B cell (primary cell): ENCODE results near the gene PPP1R9A. TPM values are rescaled to one million over a fixed set of nuclear protein-coding genes. Genes with fewer than 3 reads are reported as not detected.

Source experiments
- ATAC-seq: fragments of 200-7000 bp; cut with Tn5 transposase; one replicate; pipeline ENCODE4 v1.10.0; 2021; ENCODE audit warnings: low read depth, mild to moderate bottlenecking, moderate number of reproducible peaks, moderate library complexity
- CTCF ChIA-PET: fragments of 350-600 bp; sonication (Branson Sonifier 250); formaldehyde crosslinking; loops from one replicate; lab custom pipeline; 2021; ENCODE audit warnings: antibody characterized with exemption, inconsistent platforms; lab: Charles Lee
- POLR2A ChIA-PET: fragments of 350-600 bp; sonication (Branson Sonifier 250); formaldehyde crosslinking; loops from one replicate; lab custom pipeline; 2021; ENCODE audit warnings: antibody characterized with exemption; lab: Charles Lee
- DNase-seq: peaks from one replicate; pipeline ENCODE4 v3.0.0; 2013
- H2AFZ ChIP-seq: 2 replicates; pipeline ENCODE4 v1.6.1; 2012; ENCODE audit warnings: mild to moderate bottlenecking, low read depth, low read length; ENCODE audit not compliant: insufficient read depth, poor library complexity, severe bottlenecking
- H3K27ac ChIP-seq, 2 donors: 1 replicate in 1 of 2; 2 replicates in 1 of 2; pipeline ENCODE4 v1.5.1; 2012 to 2013; ENCODE audit warnings: low read length in 2 of 2, mild to moderate bottlenecking in 2 of 2, moderate library complexity in 1 of 2
- H3K27me3 ChIP-seq, 4 experiments: fragments of 200-600 bp in 1 of 4; sonication (generic) in 1 of 4; replicated peaks in 1 of 4; 1 replicate in 2 of 4; 2 replicates in 2 of 4; pipeline versions ENCODE4 v1.6.1 to v1.7.0; 2013 to 2016; ENCODE audit warnings: low read length in 3 of 4, mild to moderate bottlenecking in 2 of 4, mixed read lengths in 1 of 4, moderate library complexity in 1 of 4; ENCODE audit not compliant: insufficient read depth in 4 of 4, control insufficient read depth in 3 of 4; ENCODE audit errors: control extremely low read depth in 1 of 4
- H3K36me3 ChIP-seq, 2 experiments: replicated peaks in 1 of 2; 1 replicate in 1 of 2; 2 replicates in 1 of 2; pipeline versions ENCODE4 v1.6.1 to v1.7.1; 2013; ENCODE audit warnings: low read length in 1 of 2; ENCODE audit not compliant: insufficient read depth in 2 of 2, control insufficient read depth in 1 of 2; ENCODE audit errors: control extremely low read depth in 1 of 2, extremely low read depth in 1 of 2
- H3K4me1 ChIP-seq, 2 donors: fragments of 200-600 bp in 1 of 2; sonication (generic) in 1 of 2; 1 replicate in 1 of 2; 2 replicates in 1 of 2; pipeline versions ENCODE4 v1.5.1 to v1.6.1; 2013 to 2017; ENCODE audit warnings: low read length in 2 of 2; ENCODE audit not compliant: control insufficient read depth in 2 of 2, insufficient read depth in 2 of 2
- H3K4me2 ChIP-seq: replicated peaks from 2 replicates; pipeline ENCODE3; 2012; ENCODE audit warnings: mild to moderate bottlenecking, low read depth, low read length; ENCODE audit not compliant: poor library complexity, severe bottlenecking
- H3K4me3 ChIP-seq, 5 experiments: fragments of 200-600 bp in 1 of 5; sonication (generic) in 1 of 5; 1 replicate in 3 of 5; 2 replicates in 2 of 5; pipeline versions ENCODE4 v1.5.1 to v1.7.0; 2011 to 2016; ENCODE audit warnings: low read length in 4 of 5, mild to moderate bottlenecking in 4 of 5, low read depth in 2 of 5, control low read depth in 1 of 5, moderate library complexity in 1 of 5; ENCODE audit not compliant: insufficient read depth in 1 of 5; ENCODE audit errors: control extremely low read depth in 1 of 5, extremely low read depth in 1 of 5
- H3K79me2 ChIP-seq: fragments of 200-600 bp; sonication (generic); one replicate; pipeline ENCODE4 v1.6.0; 2016; ENCODE audit warnings: low read length; ENCODE audit not compliant: control insufficient read depth, insufficient read depth
- H3K9ac ChIP-seq: fragments of 200-600 bp; sonication (generic); 2 replicates; pipeline ENCODE4 v1.6.1; 2017; ENCODE audit warnings: mild to moderate bottlenecking, low read length, moderate library complexity
- H3K9me3 ChIP-seq, 3 donors: one replicate each; pipeline versions ENCODE4 v1.6.1 to v1.7.1; 2013; ENCODE audit warnings: low read length in 2 of 3; ENCODE audit not compliant: control insufficient read depth in 2 of 3, insufficient read depth in 1 of 3; ENCODE audit errors: control extremely low read depth in 1 of 3
- H4K20me1 ChIP-seq: 2 replicates; pipeline ENCODE4 v1.6.0; 2012; ENCODE audit warnings: mild to moderate bottlenecking, low read length; ENCODE audit not compliant: insufficient read depth, control insufficient read depth, poor library complexity, severe bottlenecking
- H3K27ac Mint-ChIP-seq: one replicate; pipeline ENCODE4 v1.8.0; 2021; ENCODE audit warnings: mixed read lengths
- H3K27me3 Mint-ChIP-seq: one replicate; pipeline ENCODE4 v1.8.0; 2021; ENCODE audit warnings: mixed read lengths
- H3K4me1 Mint-ChIP-seq: one replicate; pipeline ENCODE4 v1.8.0; 2021; ENCODE audit warnings: mixed read lengths
- H3K4me3 Mint-ChIP-seq: one replicate; pipeline ENCODE4 v1.8.0; 2021; ENCODE audit warnings: mixed read lengths
- H3K9me3 Mint-ChIP-seq: one replicate; pipeline ENCODE4 v1.8.0; 2022; ENCODE audit warnings: mixed read lengths; ENCODE audit not compliant: insufficient read depth
- CTCF ChIP-seq: fragments of 200-600 bp; IDR thresholded peaks from one replicate; pipeline ENCODE4 v1.8.0; 2022; ENCODE audit warnings: antibody characterized with exemption, mild to moderate bottlenecking
- EZH2 ChIP-seq: IDR thresholded peaks from 2 replicates; pipeline ENCODE4 v1.6.1; 2012; ENCODE audit warnings: borderline replicate concordance, low read depth, mild to moderate bottlenecking, moderate library complexity, low read length; ENCODE audit not compliant: insufficient read depth, poor library complexity, severe bottlenecking
- WGBS: methylation state at CpG from one replicate; pipeline ENCODE4 v1.1.5; 2013; ENCODE audit warnings: missing lambda C conversion rate; ENCODE audit not compliant: insufficient coverage; 5-methylcytosine and 5-hydroxymethylcytosine counted together
- intact Hi-C: fragments of 100-400 bp; cut with micrococcal nuclease; formaldehyde crosslinking; loops from one replicate; pipeline ENCODE4 v1.10.0; 2022
- polyA plus RNA-seq: library from polyadenylated mRNA; depleted of rRNA; stranded (reverse); fragments of >200 nt; gene quantifications from 2 replicates; pipeline ENCODE4 v1.2.3, GENCODE V29; 2012
- total RNA-seq, 2 donors: library from RNA; stranded (reverse); fragments of 120-200 nt in 1 of 2; gene quantifications; 1 replicate in 1 of 2; 2 replicates in 1 of 2; pipeline versions ENCODE4 v1.2.3 to v1.2.4, GENCODE V29; 2013 to 2022

The PPP1R9A gene
- total and polyA plus RNA-seq, 2 donors (not counting 1 experiment from before 2014, with no cell fraction given): 1.1 to 4.8 TPM

GRCh38 chr7:95276114-95276513, 368.7 kb downstream of the PPP1R9A start:
- H3K27me3 Mint-ChIP-seq: peaks cover 4% of the 10 kb centered on the region

GRCh38 chr7:95279417-95279816, 372.0 kb downstream of the PPP1R9A start:
- Histone ChIP-seq H3K36me3 (no peaks in the 10 kb centered on the region), H3K4me1 (no peaks in the 10 kb centered on the region), H3K9ac (no peak overlapping the region), H3K27ac (no peak overlapping the region), H3K4me3 (no peak overlapping the region), H2AFZ (no peak overlapping the region), H3K79me2 (no peaks in the 10 kb centered on the region), H3K9me3 (no peaks in the 10 kb centered on the region), H4K20me1 (no peaks in the 10 kb centered on the region), H3K27me3 (no peaks in the 10 kb centered on the region), H3K4me2 (no peak overlapping the region)
- DNase-seq: no peak
- ATAC-seq: no peak
- ChIA-PET POLR2A (no interaction called here), CTCF (no interaction called here)
- Mint-ChIP-seq H3K4me3 (no peak overlapping the region), H3K4me1 (no peaks in the 10 kb centered on the region), H3K27me3 (peaks cover 4% of the 10 kb centered on the region), H3K9me3 (no peaks in the 10 kb centered on the region), H3K27ac (no peak overlapping the region)
- no peak for TF ChIP-seq CTCF
- TF ChIP-seq EZH2: no peak
- no CpG with 5 or more reads among the region's 2 CpGs for WGBS
- intact Hi-C loops: no loop called here

More at GRCh38 chr7:95276114-95276513, 368.7 kb downstream of the PPP1R9A start:
- no peaks in the 10 kb centered on the region for H3K36me3 ChIP-seq
- H2AFZ ChIP-seq: no peak overlapping the region
- no peaks in the 10 kb centered on the region for H4K20me1 ChIP-seq
- Mint-ChIP-seq H3K9me3 (no peaks in the 10 kb centered on the region), H3K4me3 (no peak overlapping the region), H3K4me1 (no peaks in the 10 kb centered on the region), H3K27ac (no peak overlapping the region)
- ATAC-seq: no peak
- ChIA-PET CTCF (no interaction called here), POLR2A (no interaction called here)
- TF ChIP-seq EZH2 (no peak), CTCF (no peak)
- no CpG with 5 or more reads among the region's 2 CpGs for WGBS
- no peak overlapping the region for H3K4me3 ChIP-seq
- intact Hi-C loops: no loop called here
- no peak overlapping the region for H3K4me2 ChIP-seq
- no peaks in the 10 kb centered on the region for H3K79me2 ChIP-seq
- H3K27me3 ChIP-seq: no peaks in the 10 kb centered on the region
- no peak overlapping the region for H3K9ac ChIP-seq
- H3K27ac ChIP-seq: no peak overlapping the region
- H3K9me3 ChIP-seq: no peaks in the 10 kb centered on the region
- DNase-seq: no peak
- no peaks in the 10 kb centered on the region for H3K4me1 ChIP-seq
